Inferior parietal cortex (tissue), 1 donor: ENCODE results near the gene CGB5.
"Not testable (repeated sequence)": the region's sequence is repeated elsewhere in the genome, so short reads cannot be mapped to it uniquely, and the experiment has no call there.

ENCODE experiments used
- DNase-seq: peaks from one replicate; pipeline ENCODE4 v3.0.0-alpha.2; 2016; ENCODE audit errors: extremely low spot score

CGB5 gene

DNA sequence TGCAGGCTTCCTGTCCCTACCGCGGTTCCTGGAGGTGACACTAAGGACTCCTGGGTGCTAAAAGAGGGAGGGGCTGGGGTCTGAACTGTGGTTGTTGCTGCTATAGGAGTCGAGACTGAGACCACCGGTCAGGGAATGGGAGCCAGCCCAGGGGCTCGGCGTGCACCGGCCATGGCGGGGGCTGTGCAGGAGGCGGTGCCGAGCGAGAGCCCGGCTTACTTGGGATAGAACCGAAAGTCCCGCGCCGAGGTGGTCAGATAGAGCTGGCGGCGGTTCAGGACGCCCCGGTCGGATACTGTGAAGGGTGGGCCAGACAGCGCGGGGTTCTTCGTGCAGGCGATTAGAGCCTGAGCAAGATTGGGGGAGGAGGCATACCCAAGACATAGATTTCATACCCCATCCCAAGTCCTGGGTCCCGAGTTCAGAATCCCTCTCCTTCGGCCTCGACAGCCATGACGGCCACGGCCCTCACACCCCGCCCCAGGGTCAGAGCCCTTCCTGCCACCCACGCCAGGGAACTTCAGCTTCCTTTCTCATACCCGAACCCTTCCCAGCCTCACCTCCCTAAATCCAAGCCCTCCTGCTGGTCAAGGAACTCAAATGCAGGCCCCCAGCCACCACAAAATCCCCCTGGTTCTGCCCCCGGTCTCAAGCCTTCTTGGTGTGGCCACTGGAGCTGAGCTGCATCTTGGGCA lies 13.4 kb downstream of the CGB5 start:
- DNase-seq: not testable (repeated sequence)

DNA sequence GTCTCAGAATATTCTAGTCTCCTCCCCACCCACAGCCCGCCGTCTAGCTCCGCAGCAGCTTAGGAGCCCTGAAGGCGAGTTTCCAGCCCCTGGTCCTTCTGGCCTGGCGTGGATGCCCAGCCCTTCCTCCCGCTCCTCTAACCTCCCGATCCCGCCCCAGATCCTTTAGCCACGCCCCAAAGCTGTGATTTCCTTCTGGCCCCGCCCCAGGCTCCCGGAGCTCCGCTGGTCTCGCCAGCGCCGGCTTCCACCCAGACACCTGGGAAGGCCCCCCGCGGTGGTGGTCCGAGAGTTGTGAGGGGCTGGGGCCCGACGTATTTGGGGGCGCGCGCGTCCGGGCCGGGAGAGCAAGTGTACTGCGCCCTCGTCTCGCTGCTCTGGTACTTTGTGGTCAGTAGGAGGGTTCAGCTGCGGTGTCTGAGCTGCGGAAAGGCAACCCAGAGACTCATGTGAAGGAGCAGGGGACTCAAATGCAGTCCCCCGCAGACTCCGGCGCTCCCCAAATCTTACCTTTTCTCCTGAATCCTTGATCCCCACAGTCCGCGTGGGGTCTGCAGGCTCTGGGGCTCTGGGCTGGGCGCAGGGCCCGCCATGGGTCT lies 14.1 kb downstream of the CGB5 start, which contains the start of gene CGB7:
Gene CGB7 (minus strand): TSS at position 114 of the 599 bp plus-strand sequence. CDS start 2,374 bp downstream, outside the sequence.
- no peak for DNase-seq

GRCh38 chr19:49058562-49058961 lies 14.9 kb downstream of the CGB5 start:
- no peak for DNase-seq

DNA sequence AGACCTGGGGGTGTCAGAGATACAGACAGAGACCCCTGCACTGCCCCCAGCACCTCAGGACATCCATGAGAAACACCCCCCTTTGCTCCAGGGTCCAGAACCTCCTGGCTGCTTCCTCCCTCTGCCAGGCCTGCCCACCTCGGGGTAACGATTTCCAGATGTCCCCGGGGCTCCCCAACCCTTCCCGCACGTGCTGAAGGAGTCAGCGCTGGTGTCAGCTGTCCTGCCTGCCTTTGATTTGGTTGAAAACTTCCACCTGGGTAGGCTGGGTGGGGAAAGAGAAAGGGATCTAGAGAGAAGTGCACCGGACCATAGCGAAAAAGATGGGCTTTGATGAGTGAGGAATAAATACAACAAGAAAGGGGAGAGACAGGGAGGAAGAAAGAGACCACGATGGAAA lies 15.4 kb downstream of the CGB5 start:
- DNase-seq: no peak

- DNase-seq: no peak
These were observed 17.4 kb downstream of the CGB5 start for GRCh38 chr19:49061000-49061399.

GRCh38 chr19:49061445-49061844 lies 17.8 kb downstream of the CGB5 start:
- DNase-seq: no peak

- DNase-seq: no peak
These were observed 20.5 kb downstream of the CGB5 start for GRCh38 chr19:49064029-49064629.

DNA sequence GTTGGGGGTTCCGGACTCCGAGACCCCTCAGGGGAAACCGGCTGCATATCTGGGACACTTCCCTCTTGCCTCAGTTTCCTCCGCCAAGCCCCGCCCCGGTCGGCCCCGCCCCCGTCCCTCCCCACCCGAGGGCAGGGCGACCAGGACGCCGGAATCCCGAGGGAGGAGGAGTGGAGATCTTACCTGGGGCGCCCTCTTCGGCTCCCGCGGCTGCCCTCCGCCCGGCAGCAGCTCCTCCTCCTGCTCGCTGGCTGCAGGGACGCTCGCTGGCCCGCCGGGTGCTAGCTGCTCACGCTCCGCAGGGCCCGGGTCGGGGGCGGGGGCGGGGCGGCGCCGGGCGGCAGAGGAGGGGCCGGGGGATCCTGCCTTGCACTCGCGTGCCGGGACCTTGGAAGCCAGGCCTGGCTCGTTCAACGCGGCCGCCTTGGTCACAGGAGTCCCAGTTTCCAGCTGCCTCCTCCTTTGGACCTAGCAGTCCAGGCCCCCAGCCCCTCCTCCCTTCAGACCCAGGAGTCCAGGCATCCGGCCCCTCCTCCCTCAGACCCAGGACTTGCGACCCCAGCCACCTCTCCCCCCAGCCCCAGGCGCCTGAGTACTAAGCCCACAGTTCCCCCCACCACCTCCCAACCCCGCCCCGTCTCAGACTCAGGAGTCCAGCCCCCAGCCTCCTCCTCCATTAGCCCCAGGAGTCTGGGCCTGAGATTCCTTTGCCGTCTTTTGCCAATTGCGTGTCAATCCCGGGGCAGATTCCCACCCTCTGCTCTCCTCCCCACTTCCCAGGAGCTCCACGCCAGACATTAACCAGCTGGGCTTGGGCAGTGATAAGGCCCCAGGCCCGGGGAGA lies 21.3 kb downstream of the CGB5 start, which contains the start of gene NTF4:
Gene NTF4 (minus strand): TSS at position 51 of the 844 bp plus-strand sequence. CDS start 2,821 bp downstream, outside the sequence.
- DNase-seq: no peak

GRCh38 chr19:49065905-49066512 lies 22.4 kb downstream of the CGB5 start:
- DNase-seq: no peak

GRCh38 chr19:49067554-49067953 lies 23.9 kb downstream of the CGB5 start:
- no peak for DNase-seq

- DNase-seq: no peak
These were observed 25.4 kb downstream of the CGB5 start for GRCh38 chr19:49069026-49069425.

GRCh38 chr19:49070416-49070815 lies 26.8 kb downstream of the CGB5 start:
- no peak for DNase-seq

- DNase-seq: no peak
These were observed 28.4 kb downstream of the CGB5 start for GRCh38 chr19:49071860-49072547.

GRCh38 chr19:49073514-49074378 lies 30.1 kb downstream of the CGB5 start:
- no peak for DNase-seq

DNA sequence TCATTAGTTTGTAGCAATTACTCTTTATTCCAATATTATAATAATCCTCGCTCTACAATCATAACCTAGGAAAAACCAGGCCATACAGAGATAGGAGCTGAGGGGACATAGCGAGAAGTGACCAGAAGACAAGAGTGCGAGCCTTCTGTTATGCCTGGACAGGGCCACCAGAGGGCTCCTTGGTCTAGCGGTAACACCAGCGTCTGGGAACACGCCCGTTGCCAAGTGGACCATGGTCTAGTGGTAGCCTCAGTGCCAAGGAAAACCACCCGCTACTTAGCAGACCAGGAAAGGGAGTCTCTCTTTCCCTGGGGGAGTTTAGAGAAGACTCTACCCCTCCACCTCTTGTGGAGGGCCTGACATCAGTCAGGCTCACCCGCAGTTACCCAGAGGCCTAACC lies 31.2 kb downstream of the CGB5 start:
- DNase-seq: peak; percentile 15

- DNase-seq: no peak
These were observed 36.7 kb downstream of the CGB5 start for GRCh38 chr19:49080392-49080791.

GRCh38 chr19:49081273-49081672 lies 37.6 kb downstream of the CGB5 start:
- DNase-seq: no peak

GRCh38 chr19:49084206-49085019 lies 40.8 kb downstream of the CGB5 start:
- no peak for DNase-seq
